Large intestine (tissue), 3 donors: ENCODE measurements around the gene AEN. TPM values are rescaled to one million over a fixed set of nuclear protein-coding genes. Genes with fewer than 3 reads are reported as not detected.

ENCODE experiments used
- DNase-seq, 2 donors: peaks; one replicate each; pipeline versions ENCODE4 v3.0.0 to v3.0.0-alpha.2; 2013
- H3K27ac ChIP-seq: one replicate; pipeline ENCODE4 v1.5.1; 2013; ENCODE audit warnings: low read length
- H3K27me3 ChIP-seq: 2 replicates; pipeline ENCODE4 v1.6.1; 2013; ENCODE audit warnings: low read length; ENCODE audit not compliant: control insufficient read depth, insufficient read depth
- H3K36me3 ChIP-seq: 2 replicates; pipeline ENCODE4 v1.6.1; 2013; ENCODE audit warnings: low read length; ENCODE audit not compliant: control insufficient read depth, insufficient read depth
- H3K4me1 ChIP-seq: one replicate; pipeline ENCODE4 v1.6.1; 2013; ENCODE audit warnings: low read length; ENCODE audit not compliant: control insufficient read depth, insufficient read depth
- H3K4me3 ChIP-seq: one replicate; pipeline ENCODE4 v1.5.1; 2013; ENCODE audit warnings: low read length
- H3K9me3 ChIP-seq: one replicate; pipeline ENCODE4 v1.6.1; 2013; ENCODE audit warnings: mild to moderate bottlenecking, low read depth, low read length, moderate library complexity; ENCODE audit not compliant: control insufficient read depth
- WGBS: methylation state at CpG from one replicate; pipeline ENCODE4 v1.1.5; 2013; ENCODE audit warnings: low lambda C conversion rate; ENCODE audit not compliant: insufficient coverage; 5-methylcytosine and 5-hydroxymethylcytosine counted together
- polyA plus RNA-seq: library from polyadenylated mRNA; unstranded; fragments of 120-200 nt; gene quantifications from one replicate; pipeline ENCODE4 v1.2.1, GENCODE V29; 2013

Gene AEN
- polyA plus RNA-seq, 1 donor: 8.2 TPM

- Histone ChIP-seq H3K9me3 (no peaks in the 10 kb centered on the region), H3K27ac (no peak overlapping the region), H3K27me3 (no peaks in the 10 kb centered on the region), H3K4me3 (no peak overlapping the region), H3K4me1 (peaks cover 10% of the 10 kb centered on the region), H3K36me3 (no peaks in the 10 kb centered on the region)
- WGBS: 93% methylated on average over 2 of the region's 13 CpGs
- no peak for DNase-seq
Measured at GRCh38 chr15:88680241-88681001, 59.3 kb downstream of the AEN start.

DNA sequence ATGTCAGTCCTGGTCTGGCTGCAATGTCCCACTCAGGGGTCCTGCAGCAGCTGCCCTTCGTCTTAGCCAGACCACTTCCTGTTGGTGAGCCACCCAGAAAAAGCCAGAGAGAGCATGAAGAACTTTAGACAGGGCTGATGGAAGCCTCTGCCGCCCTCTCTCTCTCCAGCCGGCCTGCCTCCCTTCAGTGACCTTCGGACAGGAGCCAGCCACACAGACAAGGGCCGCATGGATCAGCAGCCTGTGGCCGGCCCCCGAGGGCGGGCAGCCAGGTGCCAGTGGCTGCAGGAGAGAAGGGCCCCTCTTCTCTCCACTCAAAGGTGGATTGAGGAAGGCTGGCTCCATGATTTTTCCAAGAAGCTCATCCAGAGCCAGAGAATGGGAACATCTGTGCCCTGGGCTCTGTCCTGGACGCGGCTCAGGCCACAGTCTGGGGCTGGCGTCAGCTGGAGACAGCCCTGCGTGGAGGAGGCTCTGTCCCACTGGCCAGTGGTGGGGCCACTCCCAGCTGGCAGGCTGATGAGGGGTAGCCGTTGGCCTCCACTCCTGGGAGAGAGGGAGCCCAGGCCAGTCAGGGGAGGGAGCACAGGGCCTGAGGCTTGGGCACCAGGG, 60.6 kb downstream of the AEN start:
- H3K27me3 ChIP-seq: no peaks in the 10 kb centered on the region
- no CpG with 5 or more reads among the region's 13 CpGs for WGBS
- peak; percentile 38 to 62 for DNase-seq
- H3K36me3 ChIP-seq: no peaks in the 10 kb centered on the region
- H3K4me3 ChIP-seq: no peak overlapping the region
- peak overlapping the region; percentile 42 for H3K27ac ChIP-seq
- no peaks in the 10 kb centered on the region for H3K9me3 ChIP-seq
- peaks cover 10% of the 10 kb centered on the region for H3K4me1 ChIP-seq

Other genes starting within 250 kb of the AEN start
- 28.6 TPM for gene MRPL46, start 154.0 kb upstream of the AEN start, polyA plus RNA-seq
- gene MRPS11, start 153.6 kb upstream of the AEN start, polyA plus RNA-seq: 40.8 TPM
- gene DET1, start 74.7 kb upstream of the AEN start, polyA plus RNA-seq: 12.1 TPM
- 4.9 TPM for gene ISG20, start 17.7 kb downstream of the AEN start, polyA plus RNA-seq
- 0.16 TPM for gene ACAN, start 182.1 kb downstream of the AEN start, polyA plus RNA-seq